Measurements from ENCODE around the gene TMEM128.
"Not testable (repeated sequence)": the region's sequence is repeated elsewhere in the genome, so short reads cannot be mapped to it uniquely, and the experiment has no call there.

TMEM128 gene

DNA sequence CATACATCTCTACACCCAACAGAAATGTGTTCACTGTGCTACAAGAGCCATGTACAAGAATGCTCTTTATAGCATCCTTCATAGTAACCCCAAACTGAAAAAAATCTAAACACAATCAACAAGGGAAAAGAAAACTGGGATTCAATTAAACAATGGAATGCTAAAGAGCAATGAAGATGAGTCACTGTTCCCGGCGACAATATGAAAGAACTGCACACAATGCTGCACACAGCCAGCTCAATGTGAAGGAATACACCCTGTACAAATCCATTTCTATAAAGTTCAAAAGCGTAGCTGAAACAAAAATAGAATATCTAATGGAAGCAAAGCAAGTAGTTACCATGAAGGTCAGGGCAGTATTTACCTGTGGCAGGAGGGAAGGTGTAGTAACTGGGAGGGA, 8.5 kb downstream of the TMEM128 start:
- in situ Hi-C loops (cut with MboI; ENCODE audit: low sequenced_read_pairs); H3K4me1 ChIP-seq; DNase-seq (ENCODE audit: low spot score in 2 of 2); H3K9me3 ChIP-seq; H3K27me3 ChIP-seq (ENCODE audit: low read depth); H3K4me3 ChIP-seq: not testable (repeated sequence)
- peaks cover 54% of the 10 kb centered on the region for H3K36me3 ChIP-seq (replicated peaks)

- Histone ChIP-seq H3K27me3 (ENCODE audit: low read depth) (peaks cover 8% of the 10 kb centered on the region), H3K36me3 (replicated peaks) (peaks cover 10% of the 10 kb centered on the region; the same call in 1 of the 2 replicates), H3K4me3 (no peak overlapping the region), H3K9me3 (no peaks in the 10 kb centered on the region), H3K4me1 (no peaks in the 10 kb centered on the region)
- in situ Hi-C loops (cut with MboI; ENCODE audit: low sequenced_read_pairs): no loop called here
- DNase-seq (ENCODE audit: low spot score in 2 of 2): no peak
Observed at GRCh38 chr4:4233610-4234009, 14.4 kb downstream of the TMEM128 start.

DNA sequence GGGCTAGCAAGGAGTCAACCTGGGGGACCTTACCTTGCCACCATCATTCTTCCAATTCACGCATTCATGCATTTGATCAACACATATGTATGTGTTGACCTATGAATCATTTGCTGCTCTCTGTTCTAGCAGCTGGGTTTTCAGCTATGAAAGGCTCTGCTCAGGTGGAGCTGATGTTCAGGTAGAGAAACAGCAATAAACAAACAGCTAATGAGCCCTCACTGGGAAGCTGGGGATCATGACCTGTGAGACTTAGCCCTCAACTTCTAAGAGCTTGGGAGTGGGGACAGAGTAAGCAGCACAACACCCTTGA, 19.7 kb downstream of the TMEM128 start:
- Histone ChIP-seq H3K4me3 (no peak overlapping the region), H3K36me3 (replicated peaks) (no peaks in the 10 kb centered on the region), H3K4me1 (no peaks in the 10 kb centered on the region), H3K27me3 (ENCODE audit: low read depth) (peaks cover 19% of the 10 kb centered on the region), H3K9me3 (no peaks in the 10 kb centered on the region)
- DNase-seq (ENCODE audit: low spot score in 2 of 2): no peak
- in situ Hi-C loops (cut with MboI; ENCODE audit: low sequenced_read_pairs): no loop called here

GRCh38 chr4:4227510-4228355, 20.3 kb downstream of the TMEM128 start:
- Histone ChIP-seq H3K27me3 (ENCODE audit: low read depth) (peaks cover 22% of the 10 kb centered on the region), H3K9me3 (no peaks in the 10 kb centered on the region), H3K4me3 (no peak overlapping the region), H3K36me3 (replicated peaks) (no peaks in the 10 kb centered on the region), H3K4me1 (no peaks in the 10 kb centered on the region)
- in situ Hi-C loops (cut with MboI; ENCODE audit: low sequenced_read_pairs): no loop called here
- no peak for DNase-seq (ENCODE audit: low spot score in 2 of 2)

GRCh38 chr4:4226606-4227438, 21.2 kb downstream of the TMEM128 start, which contains the start of gene OTOP1:
TSS of gene OTOP1 (minus strand) at chr4:4226929. CDS start at chr4:4226864, 65 bp downstream.
- no peaks in the 10 kb centered on the region for H3K36me3 ChIP-seq (replicated peaks)
- H3K27me3 ChIP-seq (ENCODE audit: low read depth): peaks cover 22% of the 10 kb centered on the region
- H3K4me1 ChIP-seq: no peaks in the 10 kb centered on the region
- H3K4me3 ChIP-seq: no peak within 1 kb of the TSS
- no peaks in the 10 kb centered on the region for H3K9me3 ChIP-seq
- no peak for DNase-seq (ENCODE audit: low spot score in 2 of 2)
- in situ Hi-C loops (cut with MboI; ENCODE audit: low sequenced_read_pairs): no loop called here

DNA sequence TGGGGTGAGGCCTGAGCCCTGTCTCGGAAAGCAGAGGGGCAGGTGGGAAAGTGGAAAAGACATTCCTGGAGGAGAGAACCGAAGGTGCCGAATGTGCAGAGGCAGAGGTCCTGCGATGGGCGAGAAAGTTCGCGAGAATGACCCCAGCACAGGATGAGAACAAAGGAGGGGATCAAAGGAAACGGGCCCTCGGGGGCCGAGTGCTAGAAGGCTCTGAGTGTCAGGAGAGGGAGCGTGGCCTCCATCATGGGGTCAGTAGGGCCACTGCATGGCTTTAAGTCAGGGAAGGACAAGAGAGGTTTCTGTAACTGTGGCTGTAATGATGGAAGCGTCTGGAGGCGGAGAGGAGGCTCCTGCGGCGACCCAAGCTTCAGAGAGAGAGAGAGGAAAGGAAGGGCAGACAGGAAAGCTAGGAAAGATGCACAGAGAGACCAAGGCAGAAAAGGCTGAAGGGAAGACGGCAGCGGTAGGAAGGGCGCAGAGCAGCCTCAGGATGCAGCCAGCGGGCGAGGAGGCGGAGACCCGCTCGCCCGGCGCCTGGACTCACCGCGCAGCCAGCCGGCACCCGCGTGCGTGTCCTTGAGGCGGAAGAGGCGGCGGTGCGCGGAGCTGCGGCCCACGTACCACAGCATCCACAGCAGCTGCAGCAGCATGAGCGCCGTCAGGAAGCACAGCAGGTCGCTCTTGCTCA, 22.0 kb downstream of the TMEM128 start:
- H3K9me3 ChIP-seq: no peaks in the 10 kb centered on the region
- DNase-seq (ENCODE audit: low spot score in 2 of 2): no peak
- no peak overlapping the region for H3K4me3 ChIP-seq
- H3K36me3 ChIP-seq (replicated peaks): no peaks in the 10 kb centered on the region
- in situ Hi-C loops (cut with MboI; ENCODE audit: low sequenced_read_pairs): no loop called here
- no peaks in the 10 kb centered on the region for H3K4me1 ChIP-seq
- H3K27me3 ChIP-seq (ENCODE audit: low read depth): peaks cover 22% of the 10 kb centered on the region

- Histone ChIP-seq H3K4me3 (no peak overlapping the region), H3K27me3 (ENCODE audit: low read depth) (peaks cover 2% of the 10 kb centered on the region; the same call in 1 of the 2 replicates), H3K9me3 (no peaks in the 10 kb centered on the region), H3K4me1 (no peaks in the 10 kb centered on the region), H3K36me3 (replicated peaks) (no peaks in the 10 kb centered on the region)
- in situ Hi-C loops (cut with MboI; ENCODE audit: low sequenced_read_pairs): no loop called here
- DNase-seq (ENCODE audit: low spot score in 2 of 2): no peak
Observed at GRCh38 chr4:4217113-4217512, 30.9 kb downstream of the TMEM128 start.

- H3K4me1 ChIP-seq: no peaks in the 10 kb centered on the region
- in situ Hi-C loops (cut with MboI; ENCODE audit: low sequenced_read_pairs): no loop called here
- H3K4me3 ChIP-seq: no peak overlapping the region
- peaks cover 2% of the 10 kb centered on the region; the same call in 1 of the 2 replicates for H3K27me3 ChIP-seq (ENCODE audit: low read depth)
- DNase-seq (ENCODE audit: low spot score in 2 of 2): no peak
- H3K9me3 ChIP-seq: no peaks in the 10 kb centered on the region
- H3K36me3 ChIP-seq (replicated peaks): no peaks in the 10 kb centered on the region
Observed at GRCh38 chr4:4216648-4217047, 31.4 kb downstream of the TMEM128 start.

- H3K4me3 ChIP-seq; H3K9me3 ChIP-seq; H3K27me3 ChIP-seq (ENCODE audit: low read depth); in situ Hi-C loops (cut with MboI; ENCODE audit: low sequenced_read_pairs); H3K4me1 ChIP-seq; DNase-seq (ENCODE audit: low spot score in 2 of 2); H3K36me3 ChIP-seq (replicated peaks): not testable (repeated sequence)
Observed at GRCh38 chr4:4213674-4214073, 34.3 kb downstream of the TMEM128 start.

DNA sequence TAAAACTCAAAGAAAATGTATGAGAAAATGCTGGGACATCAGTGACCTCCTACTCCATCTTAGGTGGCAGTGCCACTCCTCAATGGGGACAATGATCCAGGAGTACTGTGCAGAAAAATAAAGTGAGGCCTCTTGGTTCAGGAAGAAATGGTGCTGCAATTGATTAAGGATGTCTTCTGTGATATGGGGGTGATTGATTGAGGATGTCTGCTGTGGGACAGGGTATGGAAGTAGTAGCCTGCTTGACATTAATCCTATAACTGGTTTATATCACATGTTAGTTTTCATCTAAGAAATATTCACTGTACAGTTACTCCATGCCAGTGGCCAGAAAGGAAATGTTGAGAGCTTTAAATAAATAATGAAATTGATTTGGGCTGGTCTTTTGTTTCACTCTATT, 41.8 kb downstream of the TMEM128 start:
- no peaks in the 10 kb centered on the region for H3K4me1 ChIP-seq
- no peaks in the 10 kb centered on the region for H3K36me3 ChIP-seq (replicated peaks)
- no peak overlapping the region for H3K4me3 ChIP-seq
- peaks cover 19% of the 10 kb centered on the region for H3K27me3 ChIP-seq (ENCODE audit: low read depth)
- in situ Hi-C loops (cut with MboI; ENCODE audit: low sequenced_read_pairs): no loop called here
- no peaks in the 10 kb centered on the region for H3K9me3 ChIP-seq
- DNase-seq (ENCODE audit: low spot score in 2 of 2): no peak

DNA sequence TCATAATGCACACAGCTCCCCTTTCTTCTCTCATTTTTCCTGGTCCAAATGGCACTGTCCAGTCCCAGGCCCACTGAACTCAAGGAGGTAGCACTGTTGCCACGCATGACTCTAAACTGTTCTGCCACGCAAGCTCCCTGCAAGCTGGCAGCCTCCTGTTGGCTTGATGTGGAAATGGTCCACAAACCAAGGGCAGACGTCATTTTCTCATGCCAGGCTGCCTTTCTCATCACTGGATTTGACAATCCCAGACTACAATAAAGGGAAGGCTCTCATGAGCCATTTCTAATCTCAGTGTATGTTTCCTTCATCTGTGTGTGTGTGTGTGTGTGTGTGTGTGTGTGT, 43.6 kb downstream of the TMEM128 start:
- no peaks in the 10 kb centered on the region for H3K36me3 ChIP-seq (replicated peaks)
- H3K4me3 ChIP-seq: no peak overlapping the region
- no peaks in the 10 kb centered on the region for H3K4me1 ChIP-seq
- H3K27me3 ChIP-seq (ENCODE audit: low read depth): peaks cover 19% of the 10 kb centered on the region
- DNase-seq (ENCODE audit: low spot score in 2 of 2): no peak
- in situ Hi-C loops (cut with MboI; ENCODE audit: low sequenced_read_pairs): no loop called here
- H3K9me3 ChIP-seq: no peaks in the 10 kb centered on the region

DNA sequence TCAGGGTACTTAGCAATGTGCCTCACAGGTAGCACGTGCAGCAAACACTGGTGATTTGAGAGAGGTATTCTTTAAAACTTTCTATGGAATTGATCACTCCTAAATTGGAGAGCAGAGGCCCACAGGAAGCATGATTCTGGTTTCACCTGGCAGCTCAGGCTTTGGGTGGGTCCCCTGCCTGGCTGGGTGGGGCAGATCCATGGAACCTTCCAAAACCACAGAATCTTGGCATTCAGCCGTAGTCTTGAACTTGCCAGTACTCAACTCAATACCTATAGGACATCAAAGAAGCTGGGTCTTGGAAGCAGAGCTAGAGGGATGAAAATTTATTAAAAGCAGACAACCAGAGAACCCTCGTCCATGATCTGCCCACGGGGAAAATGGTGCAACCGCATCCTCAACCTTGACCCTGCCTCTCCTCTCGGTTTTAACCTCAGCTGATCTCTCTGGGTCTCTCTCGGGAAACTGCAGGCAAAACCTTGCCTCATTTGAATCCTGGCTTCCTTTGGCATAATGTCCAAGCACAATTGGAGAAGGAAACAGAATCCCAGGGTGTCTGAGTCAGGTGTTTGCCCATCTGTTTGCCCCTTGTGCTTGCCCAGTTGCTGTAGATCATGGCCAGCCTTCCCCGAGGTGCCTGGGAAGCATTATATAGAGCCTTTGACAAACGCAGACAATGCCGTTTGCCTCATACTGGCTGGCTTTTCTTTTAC, 44.2 kb downstream of the TMEM128 start:
- H3K36me3 ChIP-seq (replicated peaks): no peaks in the 10 kb centered on the region
- H3K4me1 ChIP-seq: no peaks in the 10 kb centered on the region
- peaks cover 17% of the 10 kb centered on the region for H3K27me3 ChIP-seq (ENCODE audit: low read depth)
- in situ Hi-C loops (cut with MboI; ENCODE audit: low sequenced_read_pairs): no loop called here
- no peak overlapping the region for H3K4me3 ChIP-seq
- no peaks in the 10 kb centered on the region for H3K9me3 ChIP-seq
- DNase-seq (ENCODE audit: low spot score in 2 of 2): no peak

GRCh38 chr4:4202510-4202909, 45.5 kb downstream of the TMEM128 start:
- Histone ChIP-seq H3K36me3 (replicated peaks) (no peaks in the 10 kb centered on the region), H3K4me3 (no peak overlapping the region), H3K4me1 (no peaks in the 10 kb centered on the region), H3K27me3 (ENCODE audit: low read depth) (peaks cover 7% of the 10 kb centered on the region; the same call in 1 of the 2 replicates), H3K9me3 (no peaks in the 10 kb centered on the region)
- DNase-seq (ENCODE audit: low spot score in 2 of 2): no peak
- in situ Hi-C loops (cut with MboI; ENCODE audit: low sequenced_read_pairs): no loop called here
